IMR-90 (cell line): ENCODE data around the gene CATSPER4. TPM values are rescaled to one million over a fixed set of nuclear protein-coding genes. Genes with fewer than 3 reads are reported as not detected.
A peak's percentile ranks its signal among the peaks of the same experiment; 100 is the strongest.
"Not testable (repeated sequence)": the region's sequence is repeated elsewhere in the genome, so short reads cannot be mapped to it uniquely, and the experiment has no call there.

Source experiments
- ATAC-seq: fragments of 200-7000 bp; cut with Tn5 transposase; 2 replicates; pipeline ENCODE4 v1.9.1; 2020; ENCODE audit warnings: low read depth, mild to moderate bottlenecking, moderate library complexity
- BruUV-seq: library from RNA; stranded (reverse); fragments of 400-500 nt; replicated peaks from 2 replicates; lab custom pipeline; 2021; lab: Mats Ljungman, UMichigan
- CTCF ChIA-PET: fragments of 300-600 bp; formaldehyde crosslinking; extraction: SDS; loops from one replicate; lab custom pipeline; 2021; ENCODE audit warnings: antibody characterized with exemption; lab: Yijun Ruan, JAX
- POLR2A ChIA-PET: fragments of 300-600 bp; sonication (Branson Sonifier 250); formaldehyde crosslinking; loops from one replicate; lab custom pipeline; 2022; ENCODE audit warnings: antibody characterized with exemption; ENCODE audit not compliant: unreplicated experiment; lab: Charles Lee
- DNase-seq: peaks from one replicate; pipeline ENCODE4 v3.0.0; 2013
- H2AFZ ChIP-seq: replicated peaks from 2 replicates; pipeline ENCODE3; 2013; ENCODE audit warnings: low read length, mild to moderate bottlenecking; ENCODE audit not compliant: poor library complexity
- H2AK5ac ChIP-seq: 2 replicates; pipeline ENCODE4 v1.6.1; 2013; ENCODE audit warnings: low read depth, low read length, inconsistent platforms
- H2AK9ac ChIP-seq: replicated peaks from 2 replicates; pipeline ENCODE3; 2013; ENCODE audit warnings: mild to moderate bottlenecking, low read depth, low read length, moderate library complexity; ENCODE audit not compliant: poor library complexity
- H2BK120ac ChIP-seq: 2 replicates; pipeline ENCODE4 v1.6.1; 2013; ENCODE audit warnings: low read depth, low read length, inconsistent platforms
- H2BK15ac ChIP-seq: 3 replicates; pipeline ENCODE4 v1.6.1; 2013; ENCODE audit warnings: low read depth, low read length, inconsistent platforms
- H2BK20ac ChIP-seq: 2 replicates; pipeline ENCODE4 v1.6.1; 2013; ENCODE audit warnings: low read depth, mild to moderate bottlenecking, inconsistent platforms, low read length, moderate library complexity
- H2BK5ac ChIP-seq: 2 replicates; pipeline ENCODE4 v1.6.1; 2013; ENCODE audit warnings: mild to moderate bottlenecking, low read depth, low read length, inconsistent platforms; ENCODE audit not compliant: poor library complexity, severe bottlenecking
- H3K14ac ChIP-seq: replicated peaks from 2 replicates; pipeline ENCODE4 v1.6.1; 2013; ENCODE audit warnings: low read depth, low read length, inconsistent platforms
- H3K18ac ChIP-seq: 2 replicates; pipeline ENCODE4 v1.6.1; 2013; ENCODE audit warnings: low read depth, low read length, control low read depth
- H3K23ac ChIP-seq: 2 replicates; pipeline ENCODE4 v1.6.1; 2013; ENCODE audit warnings: low read depth, low read length, inconsistent platforms
- H3K27ac ChIP-seq: 2 replicates; pipeline ENCODE4 v1.5.1; 2013; ENCODE audit warnings: mild to moderate bottlenecking, control low read depth, low read length; ENCODE audit not compliant: insufficient read depth
- H3K27me3 ChIP-seq: 2 replicates; pipeline ENCODE4 v1.6.1; 2013; ENCODE audit warnings: low read length; ENCODE audit not compliant: control insufficient read depth, insufficient read depth
- H3K36me3 ChIP-seq: 2 replicates; pipeline ENCODE4 v1.6.1; 2013; ENCODE audit warnings: low read length, mixed read lengths; ENCODE audit not compliant: control insufficient read depth, insufficient read depth
- H3K4ac ChIP-seq: 2 replicates; pipeline ENCODE4 v1.6.1; 2013; ENCODE audit warnings: low read depth, low read length, inconsistent platforms
- H3K4me1 ChIP-seq: 2 replicates; pipeline ENCODE4 v1.6.1; 2013; ENCODE audit warnings: low read length, mixed read lengths; ENCODE audit not compliant: control insufficient read depth, insufficient read depth
- H3K4me2 ChIP-seq: 2 replicates; pipeline ENCODE4 v1.6.1; 2013; ENCODE audit warnings: low read depth, mild to moderate bottlenecking, control low read depth, low read length, moderate library complexity
- H3K4me3 ChIP-seq: 2 replicates; pipeline ENCODE4 v1.5.1; 2013; ENCODE audit warnings: low read depth, mild to moderate bottlenecking, control low read depth, low read length, moderate library complexity; ENCODE audit not compliant: insufficient read depth
- H3K56ac ChIP-seq: 2 replicates; pipeline ENCODE4 v1.6.1; 2013; ENCODE audit warnings: low read length, inconsistent platforms; ENCODE audit not compliant: insufficient read depth; ENCODE audit errors: extremely low read depth
- H3K79me1 ChIP-seq, 2 experiments: 2 replicates each; pipeline ENCODE4 v1.6.1; 2013; ENCODE audit warnings: low read length in 2 of 2, inconsistent platforms in 1 of 2, low read depth in 1 of 2
- H3K9ac ChIP-seq: 2 replicates; pipeline ENCODE4 v1.6.1; 2013; ENCODE audit warnings: low read depth, low read length, control low read depth
- H3K9me1 ChIP-seq: 2 replicates; pipeline ENCODE4 v1.6.1; 2013; ENCODE audit warnings: low read length, inconsistent platforms; ENCODE audit not compliant: insufficient read depth
- H3K9me3 ChIP-seq: 2 replicates; pipeline ENCODE4 v1.6.1; 2013; ENCODE audit warnings: low read length; ENCODE audit not compliant: control insufficient read depth, insufficient read depth
- H4K20me1 ChIP-seq: 2 replicates; pipeline ENCODE4 v1.6.1; 2013; ENCODE audit warnings: low read length, inconsistent platforms; ENCODE audit not compliant: insufficient read depth
- H4K5ac ChIP-seq: 2 replicates; pipeline ENCODE4 v1.6.1; 2013; ENCODE audit warnings: mild to moderate bottlenecking, low read depth, low read length, control low read depth
- H4K8ac ChIP-seq, 2 experiments: 2 replicates each; pipeline ENCODE4 v1.6.1; 2013; ENCODE audit warnings: low read depth in 2 of 2, low read length in 2 of 2, control low read depth in 1 of 2, inconsistent platforms in 1 of 2
- H4K91ac ChIP-seq: 2 replicates; pipeline ENCODE4 v1.6.1; 2013; ENCODE audit warnings: low read depth, low read length, inconsistent platforms; ENCODE audit not compliant: insufficient read depth
- WGBS, 2 experiments: methylation state at CpG; one replicate each; pipeline versions ENCODE4 v1.1.5 to v1.1.7; 2013; ENCODE audit warnings: missing lambda C conversion rate in 2 of 2; ENCODE audit not compliant: insufficient read length in 1 of 2; ENCODE audit errors: extremely low coverage in 2 of 2; 5-methylcytosine and 5-hydroxymethylcytosine counted together
- dilution Hi-C: fragments of 300-500 bp; cut with HindIII; formaldehyde crosslinking; loops from one replicate; pipeline ENCODE4 v1.14.3; 2018; ENCODE audit warnings: low sequenced_read_pairs; ENCODE audit not compliant: unreplicated experiment
- in situ Hi-C: fragments of 300-500 bp; cut with MboI; formaldehyde crosslinking; loops from 3 replicates; pipeline ENCODE4 v1.14.3; 2019; ENCODE audit warnings: low sequenced_read_pairs, inconsistent platforms, mixed read lengths
- intact Hi-C: fragments of 100-400 bp; cut with micrococcal nuclease; formaldehyde crosslinking; loops from 2 replicates; pipeline ENCODE4 v1.10.0; 2022
- polyA plus RNA-seq, 3 experiments: library from polyadenylated mRNA; depleted of rRNA; stranded (reverse); fragments of >200 nt; gene quantifications; 2 replicates each; pipeline ENCODE4 v1.2.3, GENCODE V29; 2012; ENCODE audit warnings: low replicate concordance in 1 of 3
- total RNA-seq: library from RNA; depleted of rRNA; stranded (reverse); fragments of >200 nt; gene quantifications from 2 replicates; pipeline ENCODE4 v1.2.3, GENCODE V29; 2012

The CATSPER4 gene
- total and polyA plus RNA-seq, 2 of the 4 experiments (the other 2 are of a cell fraction), result not detected

- H3K14ac ChIP-seq, ATAC-seq, in situ Hi-C loops: not testable (repeated sequence)
Observed at GRCh38 chr1:26230682-26231081, 40.3 kb downstream of the CATSPER4 start.

More at GRCh38 chr1:26230682-26231081, 40.3 kb downstream of the CATSPER4 start:
- H3K4me1 ChIP-seq, BruUV-seq, H3K56ac ChIP-seq, POLR2A ChIA-PET, H3K18ac ChIP-seq, H2BK5ac ChIP-seq, H2BK15ac ChIP-seq, H2AFZ ChIP-seq, H3K9me1 ChIP-seq, H3K9me3 ChIP-seq, CTCF ChIA-PET, H3K4ac ChIP-seq, H2BK120ac ChIP-seq, H2AK5ac ChIP-seq, H4K5ac ChIP-seq, H4K20me1 ChIP-seq, H4K91ac ChIP-seq, H3K27ac ChIP-seq, H3K4me2 ChIP-seq, H2AK9ac ChIP-seq, DNase-seq, dilution Hi-C loops, H4K8ac ChIP-seq, H3K9ac ChIP-seq, H2BK20ac ChIP-seq, H3K36me3 ChIP-seq, H3K4me3 ChIP-seq: not testable (repeated sequence)
- Histone ChIP-seq H3K27me3 (peaks cover 19% of the 10 kb centered on the region), H3K23ac (peak overlapping the region; percentile 43; the same call in 1 of the 2 replicates), H3K79me1 (peaks cover 7 to 12% of the 10 kb centered on the region in 2 experiments)
- no CpG with 5 or more reads among the region's 2 CpGs for WGBS, 2 experiments
- intact Hi-C loops, result loop anchor here (5.0 to 10.0 kb wide), 2 partner anchors 63 to 126 kb away; partner anchors contain the start of genes C1orf232 and ZNF593
